ENCODE results near the gene STAM2. TPM values are rescaled to one million over a fixed set of nuclear protein-coding genes. Genes with fewer than 3 reads are reported as not detected.
"Not testable (repeated sequence)": the region's sequence is repeated elsewhere in the genome, so short reads cannot be mapped to it uniquely, and the experiment has no call there.

STAM2 gene
- total and polyA plus RNA-seq, 2 experiments from 2014 or later, result 4.5 to 21.0 TPM

DNA sequence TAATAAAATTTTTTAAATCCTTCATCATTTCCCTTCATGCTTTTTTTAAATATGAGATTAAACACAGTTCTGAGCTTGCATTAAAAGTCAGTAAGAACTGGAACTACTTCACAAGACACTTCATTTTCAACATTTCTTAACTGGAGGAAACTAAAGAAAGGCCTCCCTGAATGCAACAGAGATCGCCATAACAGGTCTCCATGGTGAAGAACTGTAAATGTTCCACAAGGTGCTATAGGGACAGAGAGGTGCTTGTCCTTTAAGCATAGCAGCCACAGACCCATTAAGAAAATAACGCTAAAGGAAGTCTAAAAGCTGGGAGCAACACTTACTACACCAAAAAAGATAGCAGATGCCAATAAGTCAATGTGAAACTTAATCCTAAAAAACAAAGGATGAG lies 8.5 kb downstream of the STAM2 start:
- Histone ChIP-seq H3K36me3 (no peaks in the 10 kb centered on the region), H3K27me3 (no peaks in the 10 kb centered on the region), H3K27ac (no peak overlapping the region), H3K4me3 (no peak overlapping the region), H3K9me3 (ENCODE audit: low read depth) (no peaks in the 10 kb centered on the region), H3K4me1 (ENCODE audit: low read depth) (peaks cover 18% of the 10 kb centered on the region)
- TF ChIP-seq, protein P1, sequence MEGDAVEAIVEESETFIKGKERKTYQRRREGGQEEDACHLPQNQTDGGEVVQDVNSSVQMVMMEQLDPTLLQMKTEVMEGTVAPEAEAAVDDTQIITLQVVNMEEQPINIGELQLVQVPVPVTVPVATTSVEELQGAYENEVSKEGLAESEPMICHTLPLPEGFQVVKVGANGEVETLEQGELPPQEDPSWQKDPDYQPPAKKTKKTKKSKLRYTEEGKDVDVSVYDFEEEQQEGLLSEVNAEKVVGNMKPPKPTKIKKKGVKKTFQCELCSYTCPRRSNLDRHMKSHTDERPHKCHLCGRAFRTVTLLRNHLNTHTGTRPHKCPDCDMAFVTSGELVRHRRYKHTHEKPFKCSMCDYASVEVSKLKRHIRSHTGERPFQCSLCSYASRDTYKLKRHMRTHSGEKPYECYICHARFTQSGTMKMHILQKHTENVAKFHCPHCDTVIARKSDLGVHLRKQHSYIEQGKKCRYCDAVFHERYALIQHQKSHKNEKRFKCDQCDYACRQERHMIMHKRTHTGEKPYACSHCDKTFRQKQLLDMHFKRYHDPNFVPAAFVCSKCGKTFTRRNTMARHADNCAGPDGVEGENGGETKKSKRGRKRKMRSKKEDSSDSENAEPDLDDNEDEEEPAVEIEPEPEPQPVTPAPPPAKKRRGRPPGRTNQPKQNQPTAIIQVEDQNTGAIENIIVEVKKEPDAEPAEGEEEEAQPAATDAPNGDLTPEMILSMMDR (IDR thresholded peaks at IDR 0.05; ENCODE audit: low read depth, low read length), result no peak
- DNase-seq (ENCODE audit: low read depth in 1 of 2, low spot score in 1 of 2), result no peak

DNA sequence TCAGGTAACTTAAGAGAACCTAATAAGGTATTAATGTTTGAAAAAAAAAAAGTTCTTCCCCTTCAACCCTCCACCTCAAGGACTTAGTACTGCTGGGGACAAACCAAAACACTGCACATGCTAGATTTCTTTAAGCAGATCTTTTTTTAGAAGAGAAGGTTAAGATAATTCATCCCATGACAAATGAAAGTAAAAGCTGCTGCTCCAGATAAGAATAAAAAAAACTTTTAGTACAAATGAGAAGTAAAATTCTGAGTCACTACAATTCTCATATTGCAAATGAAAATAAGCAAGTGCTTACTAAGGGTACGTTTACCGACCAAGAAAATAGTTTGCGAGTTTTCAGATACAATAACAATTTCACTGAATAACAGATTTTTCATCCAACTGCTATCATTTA lies 8.9 kb downstream of the STAM2 start:
- Histone ChIP-seq H3K4me3 (no peak overlapping the region), H3K9me3 (ENCODE audit: low read depth) (no peaks in the 10 kb centered on the region), H3K27me3 (no peaks in the 10 kb centered on the region), H3K27ac (no peak overlapping the region), H3K4me1 (ENCODE audit: low read depth) (peaks cover 18% of the 10 kb centered on the region), H3K36me3 (no peaks in the 10 kb centered on the region)
- TF ChIP-seq, protein P1 (IDR thresholded peaks at IDR 0.05; ENCODE audit: low read depth, low read length), result no peak
- DNase-seq (ENCODE audit: low read depth in 1 of 2, low spot score in 1 of 2), result peak in 1 of 2 donors; percentile 32

DNA sequence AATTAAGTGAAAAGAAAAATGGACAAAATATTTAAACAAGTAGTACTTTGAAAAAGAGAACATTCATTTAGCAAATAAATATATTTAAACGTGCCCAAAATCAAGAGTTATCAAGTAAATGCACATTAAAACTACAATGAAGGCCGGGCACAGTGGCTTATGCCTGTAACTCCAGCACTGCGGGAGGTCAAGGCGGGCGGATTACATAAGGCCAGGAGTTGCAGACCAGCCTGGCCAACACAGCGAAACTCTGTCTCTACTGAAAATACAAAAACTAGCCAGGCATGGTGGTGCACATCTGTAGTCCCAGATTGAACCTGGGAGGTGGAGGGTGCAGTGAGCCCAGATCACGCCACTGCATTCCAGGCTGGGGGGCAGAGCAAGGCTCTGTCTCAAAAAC lies 9.8 kb downstream of the STAM2 start:
- Histone ChIP-seq H3K36me3 (no peaks in the 10 kb centered on the region), H3K9me3 (ENCODE audit: low read depth) (no peaks in the 10 kb centered on the region), H3K27me3 (no peaks in the 10 kb centered on the region), H3K4me1 (ENCODE audit: low read depth) (peaks cover 18% of the 10 kb centered on the region), H3K27ac (no peak overlapping the region), H3K4me3 (no peak overlapping the region)
- DNase-seq (ENCODE audit: low read depth in 1 of 2, low spot score in 1 of 2), result no peak
- TF ChIP-seq, protein P1 (IDR thresholded peaks at IDR 0.05; ENCODE audit: low read depth, low read length), result no peak

DNA sequence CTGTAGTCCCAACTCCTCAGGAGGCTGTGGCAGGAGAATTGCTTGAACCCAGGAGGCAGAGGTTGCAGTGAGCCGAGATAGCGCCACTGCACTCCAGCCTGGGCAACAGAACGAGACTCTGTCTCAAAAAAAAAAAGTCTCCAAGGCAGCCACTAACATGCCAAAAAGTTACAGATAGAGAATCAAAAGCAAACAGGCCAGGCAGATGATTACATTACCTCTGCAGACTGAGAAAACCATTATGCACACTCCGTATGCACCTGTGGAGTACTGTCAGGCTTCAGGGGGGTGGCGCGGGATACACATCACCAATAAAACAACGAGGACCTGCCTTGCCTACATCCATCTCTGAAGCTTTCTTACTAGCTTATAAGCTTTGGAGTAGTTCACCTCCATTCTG lies 10.3 kb downstream of the STAM2 start:
- TF ChIP-seq, protein P1 (IDR thresholded peaks at IDR 0.05; ENCODE audit: low read depth, low read length), result no peak
- H3K27me3 ChIP-seq, result no peaks in the 10 kb centered on the region
- no peak for DNase-seq (ENCODE audit: low read depth in 1 of 2, low spot score in 1 of 2)
- peaks cover 18% of the 10 kb centered on the region for H3K4me1 ChIP-seq (ENCODE audit: low read depth)
- H3K27ac ChIP-seq, result no peak overlapping the region
- no peak overlapping the region for H3K4me3 ChIP-seq
- H3K36me3 ChIP-seq, result no peaks in the 10 kb centered on the region
- no peaks in the 10 kb centered on the region for H3K9me3 ChIP-seq (ENCODE audit: low read depth)

DNA sequence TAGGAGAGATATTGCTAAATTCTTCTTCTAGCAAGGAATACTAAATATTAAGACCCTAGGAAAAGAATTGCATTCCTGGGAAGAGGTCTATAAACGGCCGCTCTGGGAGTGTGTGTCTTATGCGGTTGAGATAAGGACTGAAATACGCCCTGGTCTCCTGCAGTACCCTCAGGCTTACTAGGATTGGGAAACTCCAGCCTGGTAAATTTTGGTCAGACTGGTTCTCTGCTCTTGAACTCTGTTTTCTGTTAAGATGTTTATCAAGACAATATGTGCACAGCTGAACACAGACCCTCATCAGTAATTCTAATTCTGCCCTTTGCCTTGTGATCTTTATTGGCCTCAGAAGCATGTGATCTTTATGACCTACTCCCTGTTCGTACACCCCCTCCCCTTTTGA lies 11.9 kb downstream of the STAM2 start:
- H3K36me3 ChIP-seq; H3K4me3 ChIP-seq; DNase-seq (ENCODE audit: low read depth in 1 of 2, low spot score in 1 of 2); H3K9me3 ChIP-seq (ENCODE audit: low read depth); H3K27me3 ChIP-seq; H3K27ac ChIP-seq: not testable (repeated sequence)
- peaks cover 18% of the 10 kb centered on the region for H3K4me1 ChIP-seq (ENCODE audit: low read depth)

DNA sequence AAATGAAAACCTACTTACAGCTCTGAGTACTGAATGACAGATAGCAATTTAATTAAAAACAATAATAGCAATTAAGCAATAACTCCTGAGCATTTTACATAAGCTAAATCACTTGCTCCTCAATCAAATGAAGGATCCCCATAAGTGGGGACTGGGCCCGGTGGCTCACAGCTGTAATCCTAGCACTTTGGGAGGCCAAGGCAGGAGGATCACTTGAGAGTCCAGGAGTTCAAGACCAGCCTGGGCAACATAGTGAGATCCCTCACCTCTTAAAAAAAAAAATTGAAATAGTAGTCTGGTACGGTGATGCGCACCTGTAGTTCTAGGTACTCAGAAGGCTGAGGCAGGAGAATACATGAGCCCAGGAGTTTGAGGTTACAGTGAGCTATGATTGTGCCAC lies 13.4 kb downstream of the STAM2 start:
- no peak for DNase-seq (ENCODE audit: low read depth in 1 of 2, low spot score in 1 of 2)
- Histone ChIP-seq H3K27ac (no peak overlapping the region), H3K4me3 (no peak overlapping the region), H3K9me3 (ENCODE audit: low read depth) (no peaks in the 10 kb centered on the region), H3K27me3 (no peaks in the 10 kb centered on the region), H3K36me3 (no peaks in the 10 kb centered on the region), H3K4me1 (ENCODE audit: low read depth) (peaks cover 16% of the 10 kb centered on the region)
- TF ChIP-seq, protein P1 (IDR thresholded peaks at IDR 0.05; ENCODE audit: low read depth, low read length), result no peak

Measured in cardiac muscle cell (in vitro differentiated cells and primary cell).